Measurements from ENCODE around the gene TSPAN14.

Gene TSPAN14

GRCh38 chr10:80487791-80488538 is 33.9 kb downstream of the TSPAN14 start:
- DNase-seq (ENCODE audit: low spot score) = no peak

- no peak for DNase-seq (ENCODE audit: low spot score)
Observed at GRCh38 chr10:80488539-80489066, 34.5 kb downstream of the TSPAN14 start.

- no peak for DNase-seq (ENCODE audit: low spot score)
Observed at GRCh38 chr10:80489371-80490112, 35.4 kb downstream of the TSPAN14 start.

DNA sequence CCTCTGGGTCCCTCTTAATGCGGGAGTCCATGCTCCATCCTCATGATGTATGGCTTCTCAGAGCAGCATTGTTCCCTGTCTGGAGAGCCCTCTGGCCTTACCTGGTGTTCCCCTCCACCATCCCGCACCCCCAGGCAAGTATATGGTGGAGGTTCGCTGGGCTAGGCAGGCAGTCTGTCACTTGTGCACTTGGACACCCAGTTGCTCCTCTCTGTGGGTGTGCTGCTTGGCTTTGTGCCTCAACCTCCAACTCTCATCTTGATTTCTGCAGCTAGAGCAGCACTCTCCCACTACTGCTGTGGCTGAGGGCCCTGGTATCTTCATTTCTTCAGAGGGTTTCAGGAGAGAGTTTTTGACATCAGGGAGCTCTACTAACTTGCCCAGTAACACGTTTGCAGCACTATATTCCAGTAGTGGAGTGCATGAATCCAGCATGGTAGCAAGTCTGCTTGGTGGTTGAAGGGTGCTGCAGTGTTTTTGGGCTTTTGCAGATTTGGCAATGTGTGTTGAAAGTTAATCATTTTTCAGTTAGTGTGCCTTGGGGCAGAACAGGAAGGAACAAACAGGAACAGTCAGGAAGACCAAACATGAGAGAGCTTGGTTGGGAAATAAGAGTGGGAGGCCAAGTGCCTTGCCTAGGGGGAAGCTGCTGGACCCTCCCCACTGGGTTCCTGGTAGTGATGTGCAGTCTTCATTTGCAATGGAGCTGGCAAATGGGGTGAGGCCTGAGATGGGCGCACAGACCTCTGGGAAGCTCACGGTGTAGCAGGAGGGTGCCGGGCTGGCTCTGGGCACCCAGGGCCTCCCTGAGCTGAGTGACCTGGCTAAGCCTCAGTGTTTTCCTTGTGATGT is 37.4 kb downstream of the TSPAN14 start:
- DNase-seq (ENCODE audit: low spot score) = no peak

DNA sequence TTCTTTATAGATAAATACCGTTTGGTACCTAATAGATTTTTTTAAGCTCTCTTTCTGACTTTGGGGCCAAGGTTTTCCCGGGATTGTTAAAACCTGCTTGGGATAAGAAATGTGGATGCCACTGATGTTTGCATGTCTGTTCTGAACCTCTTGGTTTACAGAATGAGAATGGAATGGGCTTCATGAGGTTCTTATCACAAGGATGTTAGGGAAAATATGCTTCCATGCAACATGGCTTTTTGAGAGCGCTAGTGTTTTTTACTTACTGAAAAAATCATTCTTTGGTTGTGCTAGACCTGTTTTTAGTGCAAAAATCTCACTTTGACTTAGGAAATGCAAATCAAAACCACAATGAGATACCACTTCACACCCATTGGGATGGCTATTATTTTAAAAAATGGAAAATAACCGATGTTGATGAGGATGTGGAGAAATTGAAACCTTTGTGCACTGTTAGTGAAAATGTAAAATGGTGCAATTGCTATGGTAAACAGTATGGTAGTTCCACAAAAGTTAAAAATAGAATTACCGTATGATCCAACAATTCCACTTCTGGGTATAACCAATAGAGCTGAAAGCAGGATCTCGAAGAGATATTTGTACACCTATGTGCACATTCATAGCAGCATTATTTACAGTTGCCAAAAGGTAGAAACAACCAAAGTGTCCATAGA is 38.9 kb downstream of the TSPAN14 start:
- DNase-seq (ENCODE audit: low spot score) = no peak

DNA sequence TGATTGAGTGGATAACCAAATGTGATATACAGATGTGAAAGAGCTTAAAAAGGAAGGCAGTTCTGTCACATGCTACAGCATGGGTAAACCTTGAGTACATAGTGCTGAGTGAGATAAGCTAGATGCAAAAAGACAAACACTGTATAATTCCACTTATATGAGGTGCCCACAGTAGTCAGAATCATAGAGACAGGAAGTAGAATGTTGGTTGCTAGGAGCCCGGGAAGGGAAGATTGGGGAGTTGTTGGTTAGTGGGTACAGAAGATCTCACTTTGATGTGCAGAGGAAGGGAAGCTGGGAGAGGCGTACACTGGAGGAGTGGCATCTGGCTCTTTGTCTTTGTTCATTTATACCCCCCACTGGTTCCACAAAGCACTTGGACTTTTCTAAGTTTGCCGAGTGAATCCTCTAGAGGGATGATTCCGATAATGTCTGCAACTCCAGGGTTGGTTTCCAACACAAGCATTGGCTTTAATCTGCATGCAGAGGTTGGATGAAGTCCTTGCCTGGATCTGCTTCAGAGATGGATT is 39.5 kb downstream of the TSPAN14 start:
- no peak for DNase-seq (ENCODE audit: low spot score)

GRCh38 chr10:80496555-80497172 is 42.6 kb downstream of the TSPAN14 start:
- DNase-seq (ENCODE audit: low spot score) = no peak

DNA sequence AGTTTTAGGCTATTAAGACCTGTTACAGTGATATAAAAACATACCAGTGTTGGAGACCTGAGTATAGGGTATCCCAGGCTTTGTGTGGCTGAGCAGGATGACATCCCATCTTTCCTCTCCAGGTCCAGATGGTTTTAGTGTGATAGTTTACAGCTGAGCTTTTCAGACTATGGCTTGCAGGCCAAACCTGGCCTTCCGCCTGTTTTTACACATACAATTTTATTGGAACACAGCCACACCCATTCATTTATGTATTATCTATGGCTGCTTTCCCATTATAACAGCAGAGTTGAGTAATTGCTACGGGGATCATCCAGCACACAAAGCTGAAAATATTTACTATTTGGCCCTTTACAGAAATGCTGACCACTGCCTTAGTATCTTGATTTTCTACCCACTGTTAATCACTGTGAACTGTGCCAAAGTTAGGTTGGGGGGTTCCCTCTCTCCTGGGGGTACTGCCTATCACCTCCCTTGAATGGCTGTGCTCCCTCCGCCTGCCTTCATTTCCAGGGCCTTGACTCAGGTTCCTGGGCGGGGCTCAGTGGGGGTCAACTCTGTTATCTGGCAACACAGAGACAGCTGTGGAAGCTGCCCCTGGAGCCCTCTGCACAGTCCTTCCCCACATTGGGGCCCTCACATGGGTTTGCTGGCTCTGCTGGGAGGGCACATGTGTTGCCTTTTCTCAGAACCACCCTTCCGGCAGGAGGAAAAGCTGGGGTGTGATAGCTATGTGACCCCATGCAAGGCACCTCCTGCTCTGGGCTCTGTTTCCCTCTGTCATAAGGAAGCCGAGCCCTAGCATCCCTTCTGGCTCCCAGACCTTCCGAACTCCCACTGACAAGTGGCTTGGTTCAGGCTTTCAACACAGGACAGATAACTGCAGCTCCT is 43.3 kb downstream of the TSPAN14 start:
- DNase-seq (ENCODE audit: low spot score) = no peak

- DNase-seq (ENCODE audit: low spot score) = no peak
Observed at GRCh38 chr10:80498078-80498832, 44.1 kb downstream of the TSPAN14 start.

DNA sequence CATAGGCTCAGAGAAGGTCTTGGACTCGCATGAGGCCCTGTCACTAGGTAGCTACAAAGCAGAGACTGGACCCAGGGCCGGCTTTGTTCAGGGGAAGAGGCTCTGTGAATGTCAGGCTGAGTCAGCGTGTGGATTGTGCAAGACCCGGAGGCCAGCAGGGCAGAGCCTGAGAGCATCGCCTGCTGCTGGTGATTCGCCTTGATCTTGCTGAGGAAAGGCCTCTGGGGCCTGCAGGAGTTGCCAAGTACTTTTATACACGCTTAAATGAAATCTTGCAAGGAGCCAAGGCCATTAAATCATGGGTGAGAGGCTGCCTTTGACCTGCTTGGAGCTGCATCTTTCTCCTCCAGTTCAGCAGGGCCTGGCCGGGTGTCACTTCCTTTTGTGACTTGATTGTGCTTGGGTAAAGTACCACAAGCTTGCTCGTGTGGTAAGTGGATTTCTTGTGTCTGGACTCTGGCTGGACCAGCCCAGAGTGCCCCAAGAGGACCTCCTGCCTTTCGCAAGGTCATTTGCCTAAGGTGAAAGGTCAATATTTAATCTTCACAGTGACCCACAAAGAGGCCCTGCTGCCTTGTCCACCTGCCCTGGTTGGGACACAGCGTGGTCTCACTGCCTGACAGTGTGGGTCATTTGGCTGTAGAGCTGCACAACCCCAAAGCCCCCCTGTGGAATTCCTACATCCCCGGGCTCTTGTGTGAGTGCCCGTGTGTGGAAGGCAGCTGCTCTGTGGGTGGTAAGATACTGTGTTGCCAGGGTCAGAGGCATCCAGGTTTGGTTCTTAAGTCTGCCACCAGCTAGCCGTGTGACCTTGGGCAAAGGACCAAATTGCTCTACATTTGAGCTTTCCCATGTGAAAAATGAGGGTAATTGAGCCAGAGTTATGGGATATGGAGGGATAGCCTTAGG is 45.0 kb downstream of the TSPAN14 start:
- DNase-seq (ENCODE audit: low spot score) = peak; percentile 58

DNA sequence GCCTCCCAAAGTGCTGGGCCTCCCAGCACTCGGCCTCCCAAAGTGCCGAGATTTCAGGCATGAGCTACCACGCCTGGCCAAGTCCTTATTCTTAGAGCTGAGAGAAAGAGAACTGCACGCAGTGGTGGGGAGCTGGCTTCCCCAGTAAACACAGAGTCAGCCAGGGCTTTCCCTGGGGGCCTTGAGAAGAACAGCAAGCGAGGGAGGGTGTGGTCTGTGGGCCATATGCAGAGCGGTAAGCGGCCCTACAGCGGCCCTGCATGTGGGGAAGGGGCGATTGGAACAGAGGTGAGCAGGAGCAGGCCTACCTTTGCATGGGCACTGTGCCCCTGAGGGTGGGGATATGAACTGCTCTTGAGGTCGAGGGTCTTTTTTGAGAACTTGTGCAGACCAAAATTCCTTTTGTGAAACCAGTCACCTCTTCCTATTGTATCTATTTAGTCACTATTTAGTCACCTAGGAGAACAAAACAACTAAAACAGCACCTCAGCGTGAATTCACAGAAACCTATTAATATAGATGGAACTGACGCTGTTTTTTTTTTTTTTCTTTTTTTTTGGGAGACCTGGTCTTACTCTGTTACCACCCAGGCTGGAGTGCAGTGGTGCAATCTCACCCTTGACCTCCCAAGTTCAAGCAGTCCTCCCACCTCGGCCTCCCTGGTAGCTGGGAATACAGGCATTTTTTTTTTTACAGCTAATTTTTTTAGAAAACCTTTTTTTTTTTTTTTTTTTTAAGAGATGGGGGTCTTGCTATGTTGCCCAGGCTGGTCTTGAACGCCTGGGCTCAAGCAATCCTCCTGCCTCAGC is 46.7 kb downstream of the TSPAN14 start:
- no peak for DNase-seq (ENCODE audit: low spot score)

GRCh38 chr10:80501381-80501912 is 47.3 kb downstream of the TSPAN14 start:
- DNase-seq (ENCODE audit: low spot score) = no peak

GRCh38 chr10:80501913-80502521 is 47.9 kb downstream of the TSPAN14 start:
- no peak for DNase-seq (ENCODE audit: low spot score)

DNA sequence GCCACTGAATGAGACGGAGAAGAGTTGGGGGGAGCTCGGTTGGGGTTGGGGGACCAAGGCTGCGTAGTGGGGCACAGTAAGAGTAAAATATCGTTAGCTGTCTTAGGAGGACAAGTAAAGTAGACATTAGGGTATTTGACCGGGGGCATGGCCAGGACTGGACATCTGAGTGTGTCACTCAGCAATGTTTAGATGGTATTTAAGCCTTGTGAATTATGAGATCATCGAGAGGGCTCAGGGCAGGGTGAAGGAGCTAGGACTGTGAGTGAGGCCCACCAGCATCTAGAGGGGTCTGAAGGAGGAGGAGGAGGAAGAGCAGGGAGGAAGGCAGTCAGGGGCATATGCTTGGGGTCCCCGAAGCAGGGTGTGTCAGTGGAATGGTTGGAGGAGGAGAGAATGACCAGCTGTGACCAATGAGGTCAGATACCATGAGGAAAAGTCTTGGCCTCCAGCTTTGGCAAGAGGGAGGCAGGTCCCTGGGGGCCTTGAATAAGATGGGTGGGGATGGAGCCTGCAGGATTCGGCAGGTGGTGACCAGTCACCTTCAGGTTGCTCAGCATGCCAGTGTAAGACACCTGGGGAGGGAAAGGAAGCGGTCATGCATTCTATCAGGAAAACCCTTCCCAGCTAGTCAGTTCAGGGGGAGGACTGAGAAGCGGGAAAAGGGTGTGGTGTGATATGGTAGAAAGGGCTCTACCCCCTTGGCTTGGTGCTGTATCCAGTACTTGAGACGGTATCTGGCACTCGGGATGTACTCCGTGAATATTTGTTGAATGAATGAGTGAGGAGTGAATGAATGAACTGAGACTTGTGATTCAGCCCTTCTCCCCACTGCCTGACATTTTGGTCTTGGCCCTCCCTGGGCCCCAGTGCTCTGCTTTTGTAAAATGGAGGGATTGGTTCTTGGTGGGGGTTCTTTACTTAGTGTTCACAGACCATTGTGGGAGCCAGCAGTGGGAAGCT is 48.8 kb downstream of the TSPAN14 start:
- DNase-seq (ENCODE audit: low spot score) = no peak

GRCh38 chr10:80503584-80504157 is 49.6 kb downstream of the TSPAN14 start:
- DNase-seq (ENCODE audit: low spot score) = no peak
